Measurements from ENCODE around the gene DCC.
"Not testable (repeated sequence)": the region's sequence is repeated elsewhere in the genome, so short reads cannot be mapped to it uniquely, and the experiment has no call there.

Gene DCC

GRCh38 chr18:52348209-52348608, 8.2 kb downstream of the DCC start:
- peak; percentile 4 for DNase-seq

DNA sequence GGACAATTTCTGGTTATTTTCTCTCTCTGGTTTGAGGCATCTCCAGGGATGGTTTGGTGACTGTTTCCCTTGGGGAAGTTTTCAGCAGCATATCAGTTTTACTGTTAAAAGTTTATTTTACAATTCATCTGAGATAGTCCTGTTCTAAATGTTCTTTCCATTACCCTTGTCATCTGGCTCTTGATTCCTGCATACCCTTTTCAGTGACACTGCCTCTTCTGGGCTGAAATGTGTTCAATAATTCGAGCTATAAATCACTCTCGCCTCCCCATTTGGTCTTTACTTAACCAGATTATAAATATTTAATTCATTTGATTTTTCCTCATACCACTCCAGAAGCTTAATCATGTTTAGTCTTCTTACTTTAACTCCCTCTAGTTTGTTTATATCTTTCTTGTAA, 9.5 kb downstream of the DCC start:
- DNase-seq, result no peak

- DNase-seq, result no peak
Observed at GRCh38 chr18:52352920-52353319, 12.9 kb downstream of the DCC start.

GRCh38 chr18:52353589-52353988, 13.6 kb downstream of the DCC start:
- DNase-seq, result no peak

GRCh38 chr18:52363861-52364260, 23.9 kb downstream of the DCC start:
- no peak for DNase-seq

DNA sequence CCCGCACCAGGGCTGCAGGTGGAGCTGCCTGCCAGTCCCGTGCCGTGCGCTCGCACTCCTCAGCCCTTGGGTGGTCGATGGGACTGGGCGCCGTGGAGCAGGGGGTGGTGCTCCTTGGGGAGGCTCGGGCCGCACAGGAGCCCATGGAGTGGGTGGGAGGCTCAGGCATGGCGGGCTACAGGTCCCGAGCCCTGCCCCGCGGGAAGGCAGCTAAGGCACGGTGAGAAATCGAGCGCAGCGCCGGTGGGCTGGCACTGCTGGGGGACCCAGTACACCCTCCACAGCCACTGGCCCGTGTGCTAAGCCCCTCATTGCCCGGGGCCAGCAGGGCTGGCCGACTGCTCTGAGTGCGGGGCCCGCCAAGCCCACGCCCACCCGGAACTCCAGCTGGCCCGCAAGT, 26.9 kb downstream of the DCC start:
- DNase-seq, result not testable (repeated sequence)

DNA sequence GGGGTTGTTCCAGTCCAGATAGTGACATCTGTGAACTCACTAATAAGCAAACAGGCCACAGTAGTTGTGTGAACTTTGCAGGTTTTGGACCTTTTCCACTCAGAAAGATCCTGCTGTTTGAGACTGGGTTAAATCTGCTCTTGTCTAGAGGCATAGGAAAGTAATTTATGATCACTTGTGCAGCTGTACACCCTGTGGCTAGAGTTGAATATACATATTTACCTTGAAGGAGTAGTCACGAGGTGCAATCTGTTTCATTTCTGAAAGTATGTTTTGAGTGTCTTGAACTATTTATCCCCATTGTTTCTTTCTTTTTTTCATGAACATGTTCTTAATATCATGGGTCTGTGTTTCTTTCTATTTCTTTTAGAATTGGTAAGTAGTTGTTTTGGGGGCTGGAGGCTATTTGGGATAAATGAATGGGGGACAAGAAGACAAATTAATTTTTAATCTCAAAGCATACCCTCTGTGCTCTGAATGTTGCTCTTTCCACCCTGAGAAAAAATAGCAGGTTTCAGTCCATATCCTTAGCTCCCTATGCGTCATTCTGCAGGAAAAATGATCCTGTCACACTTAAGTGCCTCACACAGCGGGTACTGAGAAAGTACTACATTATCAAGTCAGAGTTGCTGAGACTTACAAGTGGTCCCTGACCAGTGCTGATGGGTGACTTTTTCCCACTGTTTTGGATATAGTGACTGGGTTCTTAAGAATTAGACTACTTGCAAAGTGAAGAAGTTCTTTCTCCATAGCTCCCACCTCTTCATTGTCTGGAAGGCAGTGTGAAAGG, 28.2 kb downstream of the DCC start:
- DNase-seq, result no peak

GRCh38 chr18:52370841-52371240, 30.8 kb downstream of the DCC start:
- DNase-seq, result no peak

- DNase-seq, result no peak
Observed at GRCh38 chr18:52376104-52376503, 36.1 kb downstream of the DCC start.

- no peak for DNase-seq
Observed at GRCh38 chr18:52377094-52377493, 37.1 kb downstream of the DCC start.

GRCh38 chr18:52386306-52386705, 46.3 kb downstream of the DCC start:
- no peak for DNase-seq

DNA sequence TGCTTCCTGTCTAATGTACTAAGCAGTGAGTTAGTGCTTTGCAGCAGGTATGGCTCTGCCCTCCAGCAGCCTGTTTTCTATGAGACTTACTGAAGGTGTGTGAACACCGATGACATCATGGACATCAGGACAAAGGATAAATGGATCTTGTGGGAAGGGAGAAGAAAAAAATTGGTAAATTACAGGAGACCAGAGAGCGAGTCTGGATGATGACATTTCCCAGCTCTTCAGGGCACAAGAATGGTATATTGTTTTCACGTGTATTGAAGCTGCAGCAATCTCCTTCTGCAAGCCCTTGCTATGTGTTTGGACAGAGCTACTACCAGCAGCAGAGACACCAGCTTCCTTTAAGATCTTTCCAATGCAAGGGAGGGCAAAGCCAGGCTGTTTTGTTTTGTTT, 47.2 kb downstream of the DCC start:
- no peak for DNase-seq

DNA sequence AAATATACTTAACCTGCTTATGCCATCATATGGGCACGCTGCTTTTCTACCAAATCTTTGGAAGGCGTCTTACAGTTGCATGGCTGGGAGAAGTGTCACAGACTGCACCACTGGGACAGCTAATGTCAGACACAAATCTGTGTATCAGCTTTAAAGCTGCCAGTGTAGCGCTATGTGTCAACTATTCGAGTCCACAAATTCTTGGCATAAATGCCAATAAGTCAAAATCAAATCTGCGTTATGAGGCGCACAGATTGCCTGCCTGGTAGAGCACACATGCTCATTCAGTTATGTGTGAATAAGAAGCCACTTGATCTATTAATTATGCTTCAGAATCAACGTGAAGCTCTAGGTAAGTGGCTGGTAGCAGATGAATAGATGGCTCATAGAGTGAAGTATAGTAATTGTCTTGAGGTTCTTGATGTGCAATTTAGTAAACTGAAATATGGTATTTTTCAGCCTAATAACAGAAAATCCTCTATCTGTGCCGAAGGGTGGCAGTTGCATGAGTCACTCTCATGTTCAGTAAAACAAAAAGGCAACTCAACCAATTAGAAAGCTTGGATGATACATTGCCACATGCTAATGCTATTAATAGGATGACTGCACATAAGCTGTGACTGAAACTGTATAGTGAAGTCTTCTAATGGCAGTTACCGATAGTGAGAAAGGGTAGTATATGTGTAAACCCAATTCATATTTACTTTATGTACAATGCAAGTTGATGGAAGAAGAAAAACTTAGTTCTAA, 52.0 kb downstream of the DCC start:
- no peak for DNase-seq

GRCh38 chr18:52394602-52395001, 54.6 kb downstream of the DCC start:
- DNase-seq, result no peak

DNA sequence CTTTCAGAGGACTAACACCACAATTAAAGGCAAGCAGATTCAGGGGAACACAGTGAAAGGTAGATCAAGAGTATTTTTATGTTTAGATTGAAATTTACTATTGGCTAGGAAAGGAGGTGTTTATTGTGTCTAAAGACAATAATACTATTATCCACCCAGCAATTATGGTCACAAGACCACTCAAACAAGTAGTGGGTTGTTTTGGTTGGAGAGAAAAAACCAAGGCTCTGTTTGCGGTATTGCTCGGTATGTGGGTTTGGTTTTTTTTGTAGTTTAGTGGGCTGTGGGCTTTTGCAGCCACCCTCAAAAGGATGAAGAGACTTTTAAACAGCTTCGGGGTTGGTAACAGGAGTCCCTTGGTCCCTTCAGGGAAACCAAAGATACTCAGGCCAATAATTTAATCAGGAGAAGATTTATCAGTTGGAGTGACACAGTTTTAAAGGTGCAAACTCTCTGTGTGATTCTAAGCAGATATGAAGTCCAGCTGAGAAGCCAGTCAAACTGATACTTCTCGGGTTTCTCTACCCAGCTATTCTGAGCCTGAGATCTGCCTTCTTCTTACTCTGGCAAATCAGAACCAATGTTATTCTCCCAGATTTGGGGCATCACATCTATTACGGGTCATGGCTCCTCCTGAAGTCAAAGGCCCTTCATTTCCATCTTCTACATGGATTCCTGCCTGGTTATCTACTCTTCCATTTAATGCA, 55.3 kb downstream of the DCC start:
- DNase-seq, result no peak

GRCh38 chr18:52401236-52401635, 61.2 kb downstream of the DCC start:
- no peak for DNase-seq

- DNase-seq, result no peak
Observed at GRCh38 chr18:52402814-52403213, 62.8 kb downstream of the DCC start.

DNA sequence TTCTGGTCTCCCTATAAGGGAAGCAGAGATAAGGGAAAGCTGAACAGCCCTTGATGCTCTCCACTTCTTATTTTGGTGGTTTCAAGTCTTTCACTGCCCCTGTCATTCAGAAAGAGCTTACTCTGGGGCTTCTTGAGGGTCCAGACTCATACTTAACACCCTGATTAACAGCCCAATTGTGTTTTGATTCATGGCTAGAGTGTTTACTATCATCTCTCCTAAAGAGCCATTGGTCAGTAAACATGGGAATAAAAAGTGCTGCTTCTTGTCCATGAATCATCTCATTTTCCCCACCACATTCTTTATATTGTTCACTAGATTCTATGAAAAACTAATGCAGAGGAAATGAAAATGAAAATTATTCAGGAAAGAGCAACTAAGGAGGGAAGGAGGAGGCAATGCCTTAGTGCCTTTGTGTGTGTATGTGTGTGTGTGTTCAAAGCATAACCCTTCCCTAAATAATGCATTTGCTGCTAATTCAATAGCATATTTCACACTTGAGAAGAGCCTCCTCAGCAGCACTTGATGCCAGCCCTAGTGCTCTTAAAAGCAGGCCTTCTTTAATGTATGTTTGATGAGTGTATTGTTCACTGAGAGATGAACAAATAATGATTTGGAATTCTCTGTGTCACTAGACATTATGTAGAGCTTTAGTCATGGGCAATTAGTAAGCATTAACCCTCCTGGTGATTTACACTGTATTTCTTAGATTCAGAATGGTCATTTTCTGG, 63.5 kb downstream of the DCC start:
- DNase-seq, result no peak

DNA sequence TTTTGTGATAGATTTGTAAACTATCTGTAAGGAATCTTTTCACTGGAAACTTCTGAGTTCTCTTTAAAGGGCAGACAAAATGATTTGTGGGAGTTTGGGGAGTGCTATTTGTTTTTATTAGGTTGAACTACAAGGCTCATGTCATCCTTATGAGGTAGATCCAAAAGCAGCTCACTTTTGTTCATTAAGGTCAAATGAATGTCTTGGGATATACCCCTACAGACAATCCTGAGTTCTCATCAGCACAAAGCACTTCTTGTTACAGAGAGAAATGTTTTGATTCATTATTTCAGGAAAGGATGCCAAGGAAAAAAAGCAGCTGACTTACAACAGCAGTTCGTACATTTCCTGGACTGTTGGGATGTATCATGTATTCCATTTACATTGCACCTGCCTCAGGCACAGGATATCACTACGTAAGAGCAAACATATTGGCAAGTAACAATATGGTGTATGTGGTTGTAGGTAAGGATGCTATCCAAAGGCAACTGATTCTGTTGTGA, 68.9 kb downstream of the DCC start:
- no peak for DNase-seq

DNA sequence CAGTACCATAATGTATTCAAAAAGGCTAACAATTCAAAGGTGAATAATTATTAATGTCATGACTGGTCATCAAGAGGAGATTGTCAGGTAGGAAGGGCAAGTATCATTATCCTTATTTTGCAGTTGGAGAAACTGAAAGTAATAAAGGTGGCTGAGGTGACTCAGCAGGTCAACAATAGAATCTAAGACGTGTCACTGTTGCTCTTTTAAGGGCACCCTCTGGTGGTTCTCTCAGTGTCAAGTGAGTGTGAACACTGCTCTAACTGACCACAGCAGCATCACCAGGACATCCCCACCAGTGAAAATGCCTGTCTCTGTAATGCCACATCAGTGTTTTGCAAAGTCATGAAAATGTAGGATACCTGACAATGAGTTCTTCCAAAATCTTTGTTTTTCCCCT, 69.7 kb downstream of the DCC start:
- DNase-seq, result no peak

DNA sequence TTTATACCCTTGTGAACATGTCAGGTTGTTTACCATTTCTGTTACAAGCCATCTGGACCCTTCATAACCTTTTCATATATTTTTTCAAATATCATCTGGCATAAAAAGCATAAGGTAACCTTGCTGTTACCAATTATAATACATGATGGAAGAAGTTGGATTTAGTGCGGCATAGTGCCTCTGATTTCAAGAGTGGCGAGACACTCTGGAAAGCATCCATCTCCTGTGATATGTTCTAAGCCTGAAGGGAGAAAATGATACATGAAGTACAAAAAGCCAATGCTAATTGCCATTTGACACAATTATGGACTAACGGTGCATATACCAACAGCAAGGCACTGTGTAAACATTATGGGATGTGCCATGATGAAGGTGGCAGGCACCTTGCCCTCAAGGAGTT, 75.1 kb downstream of the DCC start:
- DNase-seq, result no peak

DNA sequence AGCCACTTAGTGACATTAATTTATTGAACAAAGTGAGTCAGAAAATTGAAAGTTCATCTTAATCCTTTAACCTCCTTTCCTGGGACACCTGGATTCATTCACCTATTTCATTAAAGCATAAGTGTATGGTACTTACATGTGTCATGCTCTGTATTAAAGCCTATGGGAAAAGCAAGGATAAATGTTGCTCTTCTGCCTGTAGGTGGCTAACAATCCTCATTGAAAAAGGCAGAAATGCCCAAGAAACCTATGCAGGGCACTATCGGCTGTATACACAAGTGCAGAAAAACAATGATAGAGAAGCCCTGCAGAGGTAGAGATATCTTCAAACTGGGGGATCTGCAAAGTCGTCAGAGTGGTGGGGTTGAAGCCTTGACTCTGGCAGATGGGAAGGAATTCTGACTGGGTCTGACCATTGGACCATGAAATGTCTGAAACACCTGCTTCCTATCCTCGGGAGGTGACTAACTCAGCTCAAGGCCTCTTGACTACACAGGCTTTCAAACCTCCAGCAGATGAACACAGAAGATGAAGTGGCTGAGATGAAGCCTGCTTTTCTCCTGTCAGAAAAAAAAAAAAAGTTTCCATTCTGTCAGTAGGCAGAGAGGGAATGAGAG, 83.1 kb downstream of the DCC start:
- DNase-seq, result no peak

DNA sequence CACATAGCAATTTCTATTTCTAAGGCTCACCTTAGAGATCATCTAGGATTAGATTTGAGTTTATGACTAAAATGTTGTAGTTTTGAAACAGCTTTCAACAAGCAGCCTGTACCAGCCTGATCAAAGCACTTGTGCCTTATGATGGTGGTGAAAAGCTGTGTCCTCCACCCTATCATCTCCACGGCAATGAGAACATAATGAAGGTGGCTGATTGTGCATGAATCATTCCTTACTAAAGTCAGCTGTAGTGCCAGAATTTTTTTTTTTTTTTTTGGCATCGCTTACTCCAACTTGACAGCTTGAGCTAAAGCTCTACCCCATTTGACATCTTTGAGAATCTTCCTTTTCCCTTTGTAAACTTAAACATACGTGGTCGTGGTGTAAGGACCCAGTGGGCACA, 86.0 kb downstream of the DCC start:
- no peak for DNase-seq

Measured in stimulated activated CD4-positive, alpha-beta T cell treated with anti-CD3 and anti-CD28 coated beads, Interleukin-1b, Interleukin-23, amount 100 ng/mL, for 48 hours (primary cell).